Measurements from ENCODE around the gene MED13L. TPM values are rescaled to one million over a fixed set of nuclear protein-coding genes. Genes with fewer than 3 reads are reported as not detected.

The MED13L gene
- total RNA-seq, 1 donor from 2014 or later: 89.0 TPM

DNA sequence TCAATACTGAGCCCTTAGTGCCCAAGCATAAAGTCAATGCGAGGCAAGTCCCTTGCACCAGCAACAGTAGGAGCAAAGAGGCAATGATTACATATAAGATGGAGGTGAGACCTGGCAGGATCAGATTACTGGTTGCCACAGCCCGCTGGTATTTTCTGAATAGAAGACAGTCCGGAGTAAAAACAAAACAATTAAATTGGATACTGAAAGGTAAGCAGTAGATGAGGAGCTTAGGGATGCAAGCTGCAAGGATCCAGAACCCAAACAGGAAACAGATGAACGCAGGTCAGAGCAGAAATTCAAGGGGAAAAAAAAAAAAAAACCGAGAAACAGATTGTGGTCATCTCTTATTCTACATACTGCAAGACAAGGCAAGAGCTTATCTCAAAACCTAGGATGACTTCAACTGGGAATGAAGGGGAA is 119.6 kb downstream of the MED13L start:
- Mint-ChIP-seq H3K36me3 (ENCODE audit: low read depth) (no peaks in the 10 kb centered on the region), H3K4me3 (no peak overlapping the region)
- TF ChIP-seq CTCF (conservative IDR thresholded peaks at IDR 0.05): no peak

DNA sequence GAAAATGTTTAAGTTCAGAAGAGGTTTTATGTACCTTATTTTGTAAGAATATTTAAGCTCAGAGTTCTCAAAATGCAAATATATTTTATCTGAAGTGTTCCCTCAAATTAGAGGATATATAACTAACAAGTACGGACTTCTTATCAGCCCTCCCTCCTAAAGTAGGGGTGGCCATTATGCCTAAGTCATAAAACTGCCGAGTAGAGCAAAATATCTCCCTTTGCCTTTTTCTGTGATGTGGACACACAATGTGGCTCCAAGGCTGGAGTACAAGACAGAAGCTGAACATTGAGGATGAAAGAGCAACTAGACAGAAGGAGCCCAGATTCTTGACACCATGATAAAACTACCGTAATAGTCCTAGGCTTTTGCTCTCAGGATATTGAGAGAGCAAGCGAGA is 120.9 kb downstream of the MED13L start:
- Mint-ChIP-seq H3K27ac (ENCODE audit: unreplicated experiment) (no peak overlapping the region), H3K4me3 (no peak overlapping the region), H3K4me1 (peaks cover 34% of the 10 kb centered on the region)

More for the DNA sequence above, 119.6 kb downstream of the MED13L start:
- no peak for DNase-seq (ENCODE audit: low read depth, low spot score)
- H3K27ac Mint-ChIP-seq (ENCODE audit: unreplicated experiment): no peak overlapping the region
- H3K4me1 Mint-ChIP-seq: peaks cover 40% of the 10 kb centered on the region
- no peaks in the 10 kb centered on the region for H3K27me3 Mint-ChIP-seq (ENCODE audit: low read depth)
- H3K9me3 Mint-ChIP-seq: no peaks in the 10 kb centered on the region

DNA sequence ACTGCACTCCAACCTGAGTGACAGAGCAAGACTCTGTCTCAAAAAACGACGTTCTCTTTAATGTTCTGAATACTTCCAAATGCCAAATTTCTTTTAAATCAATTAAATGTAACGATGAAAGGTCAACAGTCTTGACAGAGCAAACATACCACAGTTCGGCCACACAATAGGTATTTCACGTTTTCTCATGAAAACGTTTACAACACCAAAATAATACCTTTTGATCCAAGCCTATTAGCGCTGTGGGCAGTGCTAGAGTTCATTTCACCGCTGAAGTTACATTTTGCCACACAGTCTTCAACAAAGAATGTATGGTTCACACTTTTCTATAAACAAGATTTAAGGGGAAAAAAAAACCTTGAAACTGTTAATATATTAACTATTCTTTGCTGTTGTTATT is 122.1 kb downstream of the MED13L start:
- no peak for TF ChIP-seq CTCF (conservative IDR thresholded peaks at IDR 0.05)
- Mint-ChIP-seq H3K27ac (ENCODE audit: unreplicated experiment) (no peak overlapping the region), H3K9me3 (no peaks in the 10 kb centered on the region), H3K36me3 (ENCODE audit: low read depth) (no peaks in the 10 kb centered on the region), H3K4me1 (peaks cover 27% of the 10 kb centered on the region), H3K4me3 (no peak overlapping the region), H3K27me3 (ENCODE audit: low read depth) (no peaks in the 10 kb centered on the region)
- DNase-seq (ENCODE audit: low read depth, low spot score): no peak

More for the DNA sequence above, 120.9 kb downstream of the MED13L start:
- no peak for DNase-seq (ENCODE audit: low read depth, low spot score)
- TF ChIP-seq CTCF (conservative IDR thresholded peaks at IDR 0.05): no peak
- Mint-ChIP-seq H3K27me3 (ENCODE audit: low read depth) (no peaks in the 10 kb centered on the region), H3K36me3 (ENCODE audit: low read depth) (no peaks in the 10 kb centered on the region), H3K9me3 (no peaks in the 10 kb centered on the region)

DNA sequence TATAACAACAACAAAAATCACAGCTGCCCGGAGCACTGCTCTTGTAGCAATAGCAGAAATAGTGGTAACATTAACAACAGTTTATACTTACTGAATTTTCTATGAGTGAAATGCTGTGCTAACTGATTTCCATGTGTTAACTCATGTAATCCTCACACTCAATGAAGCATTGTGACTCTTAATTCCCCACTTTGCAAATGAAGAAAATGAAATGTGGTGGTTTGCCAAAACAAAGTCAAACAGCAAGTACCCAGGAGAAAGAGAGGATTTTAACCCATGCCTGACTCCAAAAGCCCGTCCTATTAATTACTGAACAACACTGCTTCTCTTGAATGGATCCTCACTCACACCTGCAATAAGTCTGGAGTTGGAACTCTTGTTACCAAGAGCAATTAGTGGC is 123.5 kb downstream of the MED13L start:
- no peak overlapping the region for H3K27ac Mint-ChIP-seq (ENCODE audit: unreplicated experiment)
- TF ChIP-seq CTCF (conservative IDR thresholded peaks at IDR 0.05): no peak
- H3K4me1 Mint-ChIP-seq: peaks cover 27% of the 10 kb centered on the region
- H3K4me3 Mint-ChIP-seq: no peak overlapping the region
- DNase-seq (ENCODE audit: low read depth, low spot score): no peak
- H3K36me3 Mint-ChIP-seq (ENCODE audit: low read depth): no peaks in the 10 kb centered on the region
- H3K27me3 Mint-ChIP-seq (ENCODE audit: low read depth): no peaks in the 10 kb centered on the region
- no peaks in the 10 kb centered on the region for H3K9me3 Mint-ChIP-seq

DNA sequence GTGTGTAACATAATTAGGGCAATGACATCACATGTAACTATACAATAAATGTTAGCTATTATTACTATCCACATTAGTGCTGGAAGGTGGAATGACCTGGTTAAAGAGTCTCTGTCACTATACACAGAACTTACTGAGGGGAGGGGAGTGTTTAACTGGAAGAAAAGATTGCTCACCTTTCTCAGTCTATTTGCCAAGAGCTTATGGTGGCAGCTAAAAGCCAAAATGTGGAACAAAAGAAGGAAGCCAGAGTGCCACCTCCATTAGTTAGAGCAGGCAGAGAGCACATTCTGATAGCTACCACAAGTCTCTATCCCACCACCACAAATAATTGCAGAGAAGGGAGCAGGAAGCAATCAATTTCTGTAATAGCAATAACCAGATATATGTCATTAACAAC is 124.4 kb downstream of the MED13L start:
- H3K36me3 Mint-ChIP-seq (ENCODE audit: low read depth): no peaks in the 10 kb centered on the region
- DNase-seq (ENCODE audit: low read depth, low spot score): no peak
- no peaks in the 10 kb centered on the region for H3K27me3 Mint-ChIP-seq (ENCODE audit: low read depth)
- H3K4me1 Mint-ChIP-seq: peaks cover 25% of the 10 kb centered on the region
- H3K4me3 Mint-ChIP-seq: no peak overlapping the region
- TF ChIP-seq CTCF (conservative IDR thresholded peaks at IDR 0.05): no peak
- no peaks in the 10 kb centered on the region for H3K9me3 Mint-ChIP-seq
- no peak overlapping the region for H3K27ac Mint-ChIP-seq (ENCODE audit: unreplicated experiment)

DNA sequence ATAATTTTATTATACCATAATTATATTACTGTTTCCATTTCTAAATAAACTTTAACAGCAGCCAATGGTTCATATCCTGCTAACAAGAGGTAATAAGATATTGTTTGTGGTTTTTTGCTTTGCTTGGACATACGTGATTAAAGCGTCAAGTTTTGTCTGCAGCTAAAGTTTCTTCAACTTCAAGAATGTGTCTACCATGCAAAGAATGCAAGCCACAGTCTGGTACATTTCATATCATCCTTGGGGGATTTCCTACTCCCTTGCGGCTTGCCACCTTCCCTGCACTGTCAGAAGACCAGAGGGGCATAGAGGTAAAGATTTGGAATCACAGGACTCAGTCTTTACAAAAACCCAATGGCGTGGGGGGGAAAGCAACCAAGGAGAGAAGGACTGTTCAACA is 125.2 kb downstream of the MED13L start:
- Mint-ChIP-seq H3K36me3 (ENCODE audit: low read depth) (no peaks in the 10 kb centered on the region), H3K27ac (ENCODE audit: unreplicated experiment) (no peak overlapping the region), H3K4me1 (peaks cover 20% of the 10 kb centered on the region), H3K9me3 (no peaks in the 10 kb centered on the region), H3K27me3 (ENCODE audit: low read depth) (no peaks in the 10 kb centered on the region), H3K4me3 (no peak overlapping the region)
- no peak for DNase-seq (ENCODE audit: low read depth, low spot score)
- TF ChIP-seq CTCF (conservative IDR thresholded peaks at IDR 0.05): no peak

Measured in neural crest cell (in vitro differentiated cells).